GM19372 (cell line): Measurements from ENCODE around the gene ADGRG3.
"Not testable (repeated sequence)": the region's sequence is repeated elsewhere in the genome, so short reads cannot be mapped to it uniquely, and the experiment has no call there.

Experiments
- ATAC-seq: cut with Tn5 transposase; IDR thresholded peaks from one replicate; pipeline ENCODE4 v1.9.1; 2021; ENCODE audit warnings: mild to moderate bottlenecking, low read depth, moderate library complexity; ENCODE audit not compliant: unreplicated experiment

Gene ADGRG3

GRCh38 chr16:57661936-57662906 lies 5.9 kb upstream of the ADGRG3 start:
- ATAC-seq = no peak

GRCh38 chr16:57663436-57663835 lies 4.7 kb upstream of the ADGRG3 start:
- no peak for ATAC-seq

GRCh38 chr16:57663917-57664661 lies 4.0 kb upstream of the ADGRG3 start:
- ATAC-seq = no peak

- no peak for ATAC-seq
These were observed 3.5 kb upstream of the ADGRG3 start for GRCh38 chr16:57664662-57665025.

- no peak for ATAC-seq
These were observed 2.6 kb upstream of the ADGRG3 start for GRCh38 chr16:57665541-57665940.

- ATAC-seq = no peak
These were observed 1.6 kb upstream of the ADGRG3 start for GRCh38 chr16:57666353-57667047.

GRCh38 chr16:57667048-57667525 lies 1.0 kb upstream of the ADGRG3 start:
- ATAC-seq = no peak

GRCh38 chr16:57667526-57668262 lies 412 bp upstream of the ADGRG3 start:
- no peak for ATAC-seq

- ATAC-seq = no peak
These were observed 747 bp downstream of the ADGRG3 start for GRCh38 chr16:57668630-57669475.

- no peak for ATAC-seq
These were observed 1.5 kb downstream of the ADGRG3 start for GRCh38 chr16:57669476-57670162.

- no peak for ATAC-seq
These were observed 2.1 kb downstream of the ADGRG3 start for GRCh38 chr16:57670196-57670595.

GRCh38 chr16:57671451-57671850 lies 3.3 kb downstream of the ADGRG3 start:
- not testable (repeated sequence) for ATAC-seq

GRCh38 chr16:57672416-57672815 lies 4.3 kb downstream of the ADGRG3 start:
- no peak for ATAC-seq

- ATAC-seq = no peak
These were observed 4.7 kb downstream of the ADGRG3 start for GRCh38 chr16:57672824-57673223.

GRCh38 chr16:57675741-57676551 lies 7.8 kb downstream of the ADGRG3 start:
- ATAC-seq = no peak

- no peak for ATAC-seq
These were observed 8.5 kb downstream of the ADGRG3 start for GRCh38 chr16:57676553-57677085.

- ATAC-seq = no peak
These were observed 9.7 kb downstream of the ADGRG3 start for GRCh38 chr16:57677622-57678369.
